OCI-LY3 (cell line): ENCODE results near the gene DCHS2.

Experiments
- CTCF ChIP-seq: fragments of 200-600, 300-600 bp; sonication (generic); IDR thresholded peaks from 2 replicates; pipeline ENCODE4 v1.5.1; 2014; ENCODE audit warnings: antibody characterized with exemption, low read length, low read depth
- EZH2phosphoT487 ChIP-seq: fragments of 200-600 bp; shearing (Covaris generic); IDR thresholded peaks from 2 replicates; pipeline ENCODE4 v1.6.1; 2018; ENCODE audit warnings: antibody characterized with exemption, mixed run types, low read depth

- TF ChIP-seq CTCF (no peak), EZH2phosphoT487 (no peak)
These were observed 163.6 kb downstream of the DCHS2 start for GRCh38 chr4:154328030-154328429.
